IMR-90 (cell line): ENCODE measurements around the gene NUFIP2. TPM values are rescaled to one million over a fixed set of nuclear protein-coding genes. Genes with fewer than 3 reads are reported as not detected.

Experiments used
- ATAC-seq: fragments of 200-7000 bp; cut with Tn5 transposase; 2 replicates; pipeline ENCODE4 v1.9.1; 2020; ENCODE audit warnings: low read depth, mild to moderate bottlenecking, moderate library complexity
- BruUV-seq: library from RNA; stranded (reverse); fragments of 400-500 nt; replicated peaks from 2 replicates; lab custom pipeline; 2021; lab: Mats Ljungman, UMichigan
- CTCF ChIA-PET: fragments of 300-600 bp; formaldehyde crosslinking; extraction: SDS; loops from one replicate; lab custom pipeline; 2021; ENCODE audit warnings: antibody characterized with exemption; lab: Yijun Ruan, JAX
- POLR2A ChIA-PET: fragments of 300-600 bp; sonication (Branson Sonifier 250); formaldehyde crosslinking; loops from one replicate; lab custom pipeline; 2022; ENCODE audit warnings: antibody characterized with exemption; ENCODE audit not compliant: unreplicated experiment; lab: Charles Lee
- DNase-seq: peaks from one replicate; pipeline ENCODE4 v3.0.0; 2013
- H2AFZ ChIP-seq: replicated peaks from 2 replicates; pipeline ENCODE3; 2013; ENCODE audit warnings: low read length, mild to moderate bottlenecking; ENCODE audit not compliant: poor library complexity
- H2AK5ac ChIP-seq: 2 replicates; pipeline ENCODE4 v1.6.1; 2013; ENCODE audit warnings: low read depth, low read length, inconsistent platforms
- H2AK9ac ChIP-seq: replicated peaks from 2 replicates; pipeline ENCODE3; 2013; ENCODE audit warnings: mild to moderate bottlenecking, low read depth, low read length, moderate library complexity; ENCODE audit not compliant: poor library complexity
- H2BK120ac ChIP-seq: 2 replicates; pipeline ENCODE4 v1.6.1; 2013; ENCODE audit warnings: low read depth, low read length, inconsistent platforms
- H2BK15ac ChIP-seq: 3 replicates; pipeline ENCODE4 v1.6.1; 2013; ENCODE audit warnings: low read depth, low read length, inconsistent platforms
- H2BK20ac ChIP-seq: 2 replicates; pipeline ENCODE4 v1.6.1; 2013; ENCODE audit warnings: low read depth, mild to moderate bottlenecking, inconsistent platforms, low read length, moderate library complexity
- H2BK5ac ChIP-seq: 2 replicates; pipeline ENCODE4 v1.6.1; 2013; ENCODE audit warnings: mild to moderate bottlenecking, low read depth, low read length, inconsistent platforms; ENCODE audit not compliant: poor library complexity, severe bottlenecking
- H3K14ac ChIP-seq: replicated peaks from 2 replicates; pipeline ENCODE4 v1.6.1; 2013; ENCODE audit warnings: low read depth, low read length, inconsistent platforms
- H3K18ac ChIP-seq: 2 replicates; pipeline ENCODE4 v1.6.1; 2013; ENCODE audit warnings: low read depth, low read length, control low read depth
- H3K23ac ChIP-seq: 2 replicates; pipeline ENCODE4 v1.6.1; 2013; ENCODE audit warnings: low read depth, low read length, inconsistent platforms
- H3K27ac ChIP-seq: 2 replicates; pipeline ENCODE4 v1.5.1; 2013; ENCODE audit warnings: mild to moderate bottlenecking, control low read depth, low read length; ENCODE audit not compliant: insufficient read depth
- H3K27me3 ChIP-seq: 2 replicates; pipeline ENCODE4 v1.6.1; 2013; ENCODE audit warnings: low read length; ENCODE audit not compliant: control insufficient read depth, insufficient read depth
- H3K36me3 ChIP-seq: 2 replicates; pipeline ENCODE4 v1.6.1; 2013; ENCODE audit warnings: low read length, mixed read lengths; ENCODE audit not compliant: control insufficient read depth, insufficient read depth
- H3K4ac ChIP-seq: 2 replicates; pipeline ENCODE4 v1.6.1; 2013; ENCODE audit warnings: low read depth, low read length, inconsistent platforms
- H3K4me1 ChIP-seq: 2 replicates; pipeline ENCODE4 v1.6.1; 2013; ENCODE audit warnings: low read length, mixed read lengths; ENCODE audit not compliant: control insufficient read depth, insufficient read depth
- H3K4me2 ChIP-seq: 2 replicates; pipeline ENCODE4 v1.6.1; 2013; ENCODE audit warnings: low read depth, mild to moderate bottlenecking, control low read depth, low read length, moderate library complexity
- H3K4me3 ChIP-seq: 2 replicates; pipeline ENCODE4 v1.5.1; 2013; ENCODE audit warnings: low read depth, mild to moderate bottlenecking, control low read depth, low read length, moderate library complexity; ENCODE audit not compliant: insufficient read depth
- H3K56ac ChIP-seq: 2 replicates; pipeline ENCODE4 v1.6.1; 2013; ENCODE audit warnings: low read length, inconsistent platforms; ENCODE audit not compliant: insufficient read depth; ENCODE audit errors: extremely low read depth
- H3K79me1 ChIP-seq, 2 experiments: 2 replicates each; pipeline ENCODE4 v1.6.1; 2013; ENCODE audit warnings: low read length in 2 of 2, inconsistent platforms in 1 of 2, low read depth in 1 of 2
- H3K9ac ChIP-seq: 2 replicates; pipeline ENCODE4 v1.6.1; 2013; ENCODE audit warnings: low read depth, low read length, control low read depth
- H3K9me1 ChIP-seq: 2 replicates; pipeline ENCODE4 v1.6.1; 2013; ENCODE audit warnings: low read length, inconsistent platforms; ENCODE audit not compliant: insufficient read depth
- H3K9me3 ChIP-seq: 2 replicates; pipeline ENCODE4 v1.6.1; 2013; ENCODE audit warnings: low read length; ENCODE audit not compliant: control insufficient read depth, insufficient read depth
- H4K20me1 ChIP-seq: 2 replicates; pipeline ENCODE4 v1.6.1; 2013; ENCODE audit warnings: low read length, inconsistent platforms; ENCODE audit not compliant: insufficient read depth
- H4K5ac ChIP-seq: 2 replicates; pipeline ENCODE4 v1.6.1; 2013; ENCODE audit warnings: mild to moderate bottlenecking, low read depth, low read length, control low read depth
- H4K8ac ChIP-seq, 2 experiments: 2 replicates each; pipeline ENCODE4 v1.6.1; 2013; ENCODE audit warnings: low read depth in 2 of 2, low read length in 2 of 2, control low read depth in 1 of 2, inconsistent platforms in 1 of 2
- H4K91ac ChIP-seq: 2 replicates; pipeline ENCODE4 v1.6.1; 2013; ENCODE audit warnings: low read depth, low read length, inconsistent platforms; ENCODE audit not compliant: insufficient read depth
- CTCF ChIP-seq: conservative IDR thresholded peaks from 2 replicates; pipeline ENCODE4 v1.5.1; 2012; ENCODE audit warnings: mild to moderate bottlenecking, low read depth, low read length, improper control_type of control experiment
- POLR2A ChIP-seq: IDR thresholded peaks from 2 replicates; pipeline ENCODE4 v1.6.1; 2012; ENCODE audit warnings: mild to moderate bottlenecking, low read depth, low read length
- RAD21 ChIP-seq: IDR thresholded peaks from 2 replicates; pipeline ENCODE4 v1.6.1; 2012; ENCODE audit warnings: low read length, improper control_type of control experiment
- WGBS, 2 experiments: methylation state at CpG; one replicate each; pipeline versions ENCODE4 v1.1.5 to v1.1.7; 2013; ENCODE audit warnings: missing lambda C conversion rate in 2 of 2; ENCODE audit not compliant: insufficient read length in 1 of 2; ENCODE audit errors: extremely low coverage in 2 of 2; 5-methylcytosine and 5-hydroxymethylcytosine counted together
- dilution Hi-C: fragments of 300-500 bp; cut with HindIII; formaldehyde crosslinking; loops from one replicate; pipeline ENCODE4 v1.14.3; 2018; ENCODE audit warnings: low sequenced_read_pairs; ENCODE audit not compliant: unreplicated experiment
- in situ Hi-C: fragments of 300-500 bp; cut with MboI; formaldehyde crosslinking; loops from 3 replicates; pipeline ENCODE4 v1.14.3; 2019; ENCODE audit warnings: low sequenced_read_pairs, inconsistent platforms, mixed read lengths
- intact Hi-C: fragments of 100-400 bp; cut with micrococcal nuclease; formaldehyde crosslinking; loops from 2 replicates; pipeline ENCODE4 v1.10.0; 2022
- polyA plus RNA-seq, 3 experiments: library from polyadenylated mRNA; depleted of rRNA; stranded (reverse); fragments of >200 nt; gene quantifications; 2 replicates each; pipeline ENCODE4 v1.2.3, GENCODE V29; 2012; ENCODE audit warnings: low replicate concordance in 1 of 3
- total RNA-seq: library from RNA; depleted of rRNA; stranded (reverse); fragments of >200 nt; gene quantifications from 2 replicates; pipeline ENCODE4 v1.2.3, GENCODE V29; 2012

The NUFIP2 gene
- total and polyA plus RNA-seq, 2 of the 4 experiments (the other 2 are of a cell fraction): 8.9 to 25.6 TPM

DNA sequence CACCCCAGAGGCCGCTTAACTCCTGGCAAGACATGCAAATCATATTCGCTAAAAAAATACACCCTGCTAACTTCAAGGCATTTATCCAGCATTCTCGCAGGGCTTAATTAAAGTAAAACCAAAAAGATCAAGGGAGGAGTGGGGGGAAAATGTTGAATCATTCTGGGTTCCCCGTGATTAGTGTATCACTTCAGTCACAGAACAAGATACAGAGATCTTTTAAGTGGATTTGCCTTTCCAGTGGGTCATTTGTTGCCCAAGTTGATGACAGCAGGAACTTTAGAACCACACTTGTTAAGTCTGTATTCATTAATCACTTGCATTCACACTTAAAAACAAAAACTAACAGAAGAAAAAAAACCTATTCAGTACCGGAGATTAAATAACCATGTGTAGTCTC, 30.0 kb downstream of the NUFIP2 start:
- Histone ChIP-seq H3K4ac (no peak overlapping the region), H4K91ac (no peak overlapping the region), H3K27ac (no peak overlapping the region), H2AFZ (no peak overlapping the region), H4K20me1 (peaks cover 39% of the 10 kb centered on the region), H2BK15ac (no peak overlapping the region), H2BK120ac (no peak overlapping the region), H2BK20ac (no peak overlapping the region), H3K4me1 (peaks cover 5% of the 10 kb centered on the region; the same call in 1 of the 2 replicates), H3K4me2 (no peak overlapping the region), H3K4me3 (no peak overlapping the region), H4K8ac (no peak overlapping the region), H3K56ac (no peak overlapping the region), H3K79me1 (peaks cover 31 to 66% of the 10 kb centered on the region in 2 experiments), H4K5ac (no peak overlapping the region), H3K18ac (no peak overlapping the region), H3K27me3 (no peaks in the 10 kb centered on the region), H3K36me3 (peaks cover 37% of the 10 kb centered on the region), H3K9me3 (no peaks in the 10 kb centered on the region), H2AK9ac (no peak overlapping the region), H2AK5ac (no peak overlapping the region), H3K23ac (no peak overlapping the region), H3K14ac (no peak overlapping the region), H2BK5ac (no peak overlapping the region), H3K9ac (no peak overlapping the region), H3K9me1 (no peaks in the 10 kb centered on the region; the same call in 1 of the 2 replicates)
- BruUV-seq: no TSS peak
- ChIA-PET CTCF (no interaction called here), POLR2A (no interaction called here)
- TF ChIP-seq POLR2A: no peak
- no peak for TF ChIP-seq CTCF
- TF ChIP-seq RAD21: no peak
- dilution Hi-C loops: no loop called here
- intact Hi-C loops: no loop called here
- no CpG with 5 or more reads among the region's 5 CpGs for WGBS, 2 experiments
- ATAC-seq: no peak
- DNase-seq: no peak
- in situ Hi-C loops: no loop called here
